Naive thymus-derived CD4-positive, alpha-beta T cell (primary cell): ENCODE data around the gene ACADS. TPM values are rescaled to one million over a fixed set of nuclear protein-coding genes. Genes with fewer than 3 reads are reported as not detected.

ENCODE experiments used
- ATAC-seq: fragments of 150-1000 bp; cut with Tn5 transposase; 2 replicates; pipeline ENCODE4 v1.10.0; 2021; ENCODE audit warnings: mild to moderate bottlenecking, moderate library complexity
- CTCF ChIA-PET: fragments of 350-600 bp; sonication (Branson Sonifier 250); formaldehyde crosslinking; loops from one replicate; lab custom pipeline; 2021; ENCODE audit warnings: antibody characterized with exemption; lab: Charles Lee
- POLR2A ChIA-PET: fragments of 350-600 bp; sonication (Branson Sonifier 250); formaldehyde crosslinking; loops from one replicate; lab custom pipeline; 2021; ENCODE audit warnings: antibody characterized with exemption, inconsistent platforms; lab: Charles Lee
- DNase-seq, 9 donors: peaks; one replicate each; pipeline versions ENCODE4 v3.0.0 to v3.0.0-alpha.2; 2020 to 2022; ENCODE audit warnings: mixed read lengths in 1 of 9
- H3K27ac ChIP-seq: one replicate; pipeline ENCODE4 v1.7.0; 2013; ENCODE audit warnings: mild to moderate bottlenecking, low read depth, low read length, moderate library complexity
- H3K27me3 ChIP-seq, 2 donors: one replicate each; pipeline ENCODE4 v1.7.0; 2013; ENCODE audit warnings: low read length in 2 of 2, mild to moderate bottlenecking in 2 of 2, moderate library complexity in 2 of 2; ENCODE audit not compliant: control insufficient read depth in 2 of 2, insufficient read depth in 2 of 2
- H3K36me3 ChIP-seq, 3 experiments: 1 replicate in 2 of 3; 2 replicates in 1 of 3; pipeline ENCODE4 v1.7.0; 2013; ENCODE audit warnings: low read length in 3 of 3, mild to moderate bottlenecking in 3 of 3, moderate library complexity in 1 of 3; ENCODE audit not compliant: insufficient read depth in 3 of 3, control insufficient read depth in 2 of 3
- H3K4me1 ChIP-seq, 2 donors: one replicate each; pipeline ENCODE4 v1.7.0; 2013; ENCODE audit warnings: low read length in 2 of 2, mild to moderate bottlenecking in 2 of 2, moderate library complexity in 1 of 2; ENCODE audit not compliant: control insufficient read depth in 2 of 2, insufficient read depth in 2 of 2
- H3K4me3 ChIP-seq: 2 replicates; pipeline ENCODE4 v1.7.0; 2013; ENCODE audit warnings: mild to moderate bottlenecking, low read length
- H3K9me3 ChIP-seq, 3 experiments: 1 replicate in 2 of 3; 2 replicates in 1 of 3; pipeline ENCODE4 v1.7.0; 2013; ENCODE audit warnings: low read length in 3 of 3; ENCODE audit not compliant: control insufficient read depth in 2 of 3
- H3K27ac Mint-ChIP-seq, 9 donors: one replicate each; pipeline ENCODE4 v1.8.0; 2020 to 2022; ENCODE audit warnings: mixed read lengths in 9 of 9, mild to moderate bottlenecking in 8 of 9, moderate library complexity in 5 of 9, inconsistent platforms in 2 of 9
- H3K27me3 Mint-ChIP-seq, 5 donors: one replicate each; pipeline ENCODE4 v1.8.0; 2021 to 2022; ENCODE audit warnings: mixed read lengths in 5 of 5, mild to moderate bottlenecking in 1 of 5
- H3K36me3 Mint-ChIP-seq, 5 donors: one replicate each; pipeline ENCODE4 v1.8.0; 2020 to 2022; ENCODE audit warnings: mixed read lengths in 5 of 5, mild to moderate bottlenecking in 3 of 5, inconsistent platforms in 1 of 5
- H3K4me1 Mint-ChIP-seq, 7 donors: one replicate each; pipeline ENCODE4 v1.8.0; 2020 to 2022; ENCODE audit warnings: mixed read lengths in 7 of 7, mild to moderate bottlenecking in 3 of 7, inconsistent platforms in 1 of 7
- H3K4me3 Mint-ChIP-seq, 10 donors: one replicate each; pipeline ENCODE4 v1.8.0; 2020 to 2022; ENCODE audit warnings: mild to moderate bottlenecking in 10 of 10, mixed read lengths in 10 of 10, moderate library complexity in 6 of 10, inconsistent platforms in 2 of 10
- H3K9me3 Mint-ChIP-seq, 11 donors: one replicate each; pipeline ENCODE4 v1.8.0; 2020 to 2022; ENCODE audit warnings: mixed read lengths in 11 of 11, mild to moderate bottlenecking in 4 of 11, inconsistent platforms in 1 of 11, moderate library complexity in 1 of 11
- intact Hi-C, 2 donors: fragments of 100-400 bp; cut with micrococcal nuclease; formaldehyde crosslinking; loops; one replicate each; pipeline ENCODE4 v1.15.1; 2023
- polyA plus RNA-seq, 2 donors: library from polyadenylated mRNA; unstranded; fragments of 300-500 nt; fragmentation: Illumina TruSeq; gene quantifications; one replicate each; pipeline ENCODE4 v1.2.3, GENCODE V29; 2021
- total RNA-seq, 6 experiments: library from RNA in 5 of 6; stranded (reverse) in 5 of 6; gene quantifications; 1 replicate in 5 of 6; 2 replicates in 1 of 6; pipeline ENCODE4 v1.2.3 and lab custom pipeline; 2021 to 2026

ACADS gene
- total and polyA plus RNA-seq, 7 experiments from 2014 or later: 10.4 to 28.7 (median 16.0) TPM

DNA sequence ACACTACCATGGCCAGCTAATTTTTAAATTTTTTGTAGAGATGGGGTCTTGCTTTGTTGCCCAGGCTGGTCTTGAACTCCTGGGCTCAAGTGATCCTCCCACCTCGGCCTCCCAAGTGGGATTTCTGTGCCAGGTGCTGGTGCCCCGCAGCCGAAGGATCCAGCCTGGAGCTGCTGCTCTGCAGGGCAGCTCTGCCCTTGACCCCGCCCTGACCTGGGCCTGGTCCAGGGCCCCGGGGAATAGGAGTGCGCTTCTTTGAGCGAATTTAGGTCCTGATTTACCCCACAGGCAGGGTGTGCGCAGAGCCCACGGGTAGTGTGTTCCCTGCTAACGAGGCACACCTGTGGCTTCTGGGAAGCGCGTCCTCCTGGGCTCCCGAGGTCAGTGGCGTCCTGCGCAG is 15.2 kb downstream of the ACADS start:
- intact Hi-C loops: no loop called here
- no peak overlapping the region for H3K27ac Mint-ChIP-seq
- Histone ChIP-seq H3K36me3 (peaks cover 0 to 25% (median 0%) of the 10 kb centered on the region in 3 experiments), H3K27ac (no peak overlapping the region), H3K27me3 (no peaks in the 10 kb centered on the region), H3K4me1 (no peaks in the 10 kb centered on the region), H3K9me3 (no peaks in the 10 kb centered on the region), H3K4me3 (no peak overlapping the region)
- H3K9me3 Mint-ChIP-seq: no peaks in the 10 kb centered on the region
- H3K4me1 Mint-ChIP-seq: peaks cover 0 to 3% (median 0%) of the 10 kb centered on the region in 7 donors
- ATAC-seq: no peak
- H3K27me3 Mint-ChIP-seq: no peaks in the 10 kb centered on the region
- ChIA-PET POLR2A (no interaction called here), CTCF (no interaction called here)
- peaks cover 0 to 4% (median 0%) of the 10 kb centered on the region in 5 donors for H3K36me3 Mint-ChIP-seq
- no peak for DNase-seq
- H3K4me3 Mint-ChIP-seq: no peak overlapping the region

DNA sequence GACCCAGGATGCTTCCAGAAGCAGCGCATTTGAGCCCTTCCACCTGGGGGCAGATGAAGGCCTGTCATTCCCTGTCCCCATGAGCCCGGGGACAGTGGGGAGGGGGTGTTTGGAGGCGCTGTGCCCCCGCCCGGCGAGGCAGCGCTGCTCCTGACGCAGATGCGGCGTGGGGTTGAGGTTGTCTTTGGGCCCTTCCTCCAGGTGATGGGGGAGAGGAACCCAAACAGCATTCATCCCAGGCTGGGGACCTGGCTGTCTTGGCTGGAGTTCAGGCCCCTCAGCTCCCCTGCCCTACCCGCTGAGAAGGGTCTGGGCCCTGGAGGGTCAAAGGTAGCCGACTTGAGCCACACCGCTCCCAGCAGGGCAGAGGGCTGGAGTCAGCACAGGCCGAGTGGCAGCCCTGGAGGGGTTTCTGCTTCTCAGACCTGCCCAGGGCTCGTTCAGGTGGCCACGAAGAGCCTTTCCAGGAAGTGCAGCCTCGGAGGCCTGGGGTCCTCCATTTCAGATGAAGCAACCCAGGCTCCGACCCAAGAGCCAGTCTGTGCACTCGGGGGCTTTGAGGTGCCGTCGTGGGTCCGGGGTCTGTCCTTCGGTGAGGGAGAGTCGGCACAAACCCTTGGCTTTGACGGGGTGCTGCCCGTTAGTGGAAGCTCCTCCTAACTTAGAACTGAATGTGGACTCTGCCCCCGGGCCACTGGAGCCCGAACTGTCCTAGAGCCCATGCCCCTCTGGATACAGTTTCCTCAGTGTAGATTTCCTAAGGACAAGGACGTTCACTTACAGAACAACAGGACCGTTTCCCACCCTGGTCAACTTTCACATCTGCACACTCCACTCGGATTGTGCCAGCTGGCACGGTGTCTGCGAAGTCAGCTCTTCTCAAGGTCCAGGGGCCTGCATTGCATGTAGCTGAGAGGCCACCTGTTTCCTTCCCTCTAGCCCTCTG is 16.1 kb downstream of the ACADS start:
- Mint-ChIP-seq H3K27me3 (no peaks in the 10 kb centered on the region), H3K9me3 (no peaks in the 10 kb centered on the region), H3K36me3 (peaks cover 0 to 4% (median 0%) of the 10 kb centered on the region in 5 donors), H3K4me1 (no peaks in the 10 kb centered on the region), H3K4me3 (no peak overlapping the region), H3K27ac (no peak overlapping the region)
- intact Hi-C loops: no loop called here
- no peak overlapping the region for H3K27ac ChIP-seq
- no peaks in the 10 kb centered on the region for H3K9me3 ChIP-seq
- POLR2A ChIA-PET: no interaction called here
- no peaks in the 10 kb centered on the region for H3K27me3 ChIP-seq
- CTCF ChIA-PET: no interaction called here
- DNase-seq (no peak), ATAC-seq (no peak)
- no peak overlapping the region for H3K4me3 ChIP-seq
- peaks cover 0 to 25% (median 0%) of the 10 kb centered on the region in 3 experiments for H3K36me3 ChIP-seq
- no peaks in the 10 kb centered on the region for H3K4me1 ChIP-seq

DNA sequence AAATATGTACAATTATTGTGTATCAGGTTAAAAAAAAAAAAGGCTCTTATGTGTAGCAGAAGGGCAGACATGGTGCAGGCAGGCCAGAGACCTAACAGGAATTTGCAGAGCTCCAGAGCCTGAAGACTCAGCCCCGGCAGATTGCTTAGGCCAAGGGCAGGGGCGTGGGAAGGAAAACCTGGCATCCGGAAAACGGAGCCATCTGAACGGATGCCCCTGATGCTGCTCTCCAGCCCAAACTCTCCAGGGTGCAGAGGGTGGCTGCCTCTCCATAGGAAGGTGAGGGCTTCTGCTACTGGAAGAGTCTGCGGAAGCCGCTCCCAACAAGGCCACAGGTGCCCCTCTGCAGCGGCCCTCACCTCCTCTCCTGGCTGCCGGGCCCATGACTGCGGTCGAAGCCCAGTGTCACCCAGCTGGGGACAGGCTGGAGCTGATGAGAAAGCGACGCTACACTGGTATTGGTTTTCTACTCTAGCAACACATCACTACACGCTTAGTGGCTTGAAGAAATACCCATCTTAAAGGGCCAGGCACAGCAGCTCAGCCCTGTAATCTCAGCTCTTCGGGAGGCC is 19.4 kb downstream of the ACADS start:
- POLR2A ChIA-PET: no interaction called here
- Histone ChIP-seq H3K27me3 (no peaks in the 10 kb centered on the region), H3K9me3 (no peaks in the 10 kb centered on the region), H3K4me3 (no peak overlapping the region), H3K4me1 (no peaks in the 10 kb centered on the region), H3K36me3 (no peaks in the 10 kb centered on the region), H3K27ac (no peak overlapping the region)
- DNase-seq: no peak
- CTCF ChIA-PET: no interaction called here
- no peak overlapping the region for H3K27ac Mint-ChIP-seq
- H3K4me1 Mint-ChIP-seq: peaks cover 0 to 2% (median 0%) of the 10 kb centered on the region in 7 donors
- peaks cover 0 to 4% (median 0%) of the 10 kb centered on the region in 5 donors for H3K36me3 Mint-ChIP-seq
- no peaks in the 10 kb centered on the region for H3K9me3 Mint-ChIP-seq
- H3K27me3 Mint-ChIP-seq: peaks cover 0 to 2% (median 0%) of the 10 kb centered on the region in 5 donors
- intact Hi-C loops: no loop called here
- no peak overlapping the region for H3K4me3 Mint-ChIP-seq
- no peak for ATAC-seq

DNA sequence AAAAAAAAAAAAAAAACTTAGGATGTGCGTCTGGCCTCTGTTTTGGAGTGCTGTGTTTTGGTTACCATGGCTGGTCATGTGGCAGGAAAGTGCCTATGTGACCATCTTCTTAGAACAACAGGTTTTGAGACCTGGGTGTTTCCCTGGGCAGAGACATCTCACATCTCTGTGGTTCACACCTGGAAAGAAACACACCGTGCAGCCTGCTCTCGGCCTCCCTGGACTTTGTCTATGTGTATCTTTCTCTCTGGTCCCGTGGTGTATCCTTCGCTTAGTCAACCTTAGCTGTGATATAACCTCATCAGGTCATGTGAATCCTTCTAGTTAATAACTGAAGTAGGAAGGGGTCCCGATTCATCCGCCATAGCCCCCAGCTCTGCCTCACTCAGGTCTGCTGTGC is 22.6 kb downstream of the ACADS start:
- H3K4me3 Mint-ChIP-seq: no peak overlapping the region
- H3K36me3 Mint-ChIP-seq: peaks cover 0 to 4% (median 0%) of the 10 kb centered on the region in 5 donors
- intact Hi-C loops: no loop called here
- H3K27me3 Mint-ChIP-seq: peaks cover 0 to 3% (median 0%) of the 10 kb centered on the region in 5 donors
- Histone ChIP-seq H3K27me3 (no peaks in the 10 kb centered on the region), H3K4me3 (no peak overlapping the region), H3K4me1 (no peaks in the 10 kb centered on the region), H3K27ac (no peak overlapping the region), H3K36me3 (no peaks in the 10 kb centered on the region), H3K9me3 (no peaks in the 10 kb centered on the region)
- CTCF ChIA-PET: no interaction called here
- no peak overlapping the region for H3K27ac Mint-ChIP-seq
- H3K4me1 Mint-ChIP-seq: peaks cover 0 to 2% (median 0%) of the 10 kb centered on the region in 7 donors
- no peak for ATAC-seq
- no peak for DNase-seq
- H3K9me3 Mint-ChIP-seq: no peaks in the 10 kb centered on the region
- POLR2A ChIA-PET: no interaction called here

DNA sequence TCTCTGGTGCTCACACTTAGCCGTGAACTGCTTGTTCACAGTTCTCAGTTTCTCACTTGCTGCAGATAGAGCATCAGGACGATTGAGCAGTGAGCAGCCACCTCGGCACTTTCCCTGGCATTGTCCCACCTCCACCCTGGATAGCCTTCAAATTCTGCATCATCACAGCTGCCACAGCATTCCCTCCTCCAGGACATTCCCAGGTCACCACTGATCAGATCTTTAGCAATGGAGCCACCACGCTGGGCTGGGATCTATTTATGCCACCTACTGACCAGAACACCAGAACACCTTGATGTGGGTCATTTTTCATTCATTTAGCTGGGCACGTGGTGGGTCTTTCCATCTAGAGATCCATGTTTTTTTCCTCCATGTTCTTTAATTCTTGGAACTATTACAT is 23.6 kb downstream of the ACADS start:
- H3K36me3 Mint-ChIP-seq: peaks cover 0 to 4% (median 0%) of the 10 kb centered on the region in 5 donors

DNA sequence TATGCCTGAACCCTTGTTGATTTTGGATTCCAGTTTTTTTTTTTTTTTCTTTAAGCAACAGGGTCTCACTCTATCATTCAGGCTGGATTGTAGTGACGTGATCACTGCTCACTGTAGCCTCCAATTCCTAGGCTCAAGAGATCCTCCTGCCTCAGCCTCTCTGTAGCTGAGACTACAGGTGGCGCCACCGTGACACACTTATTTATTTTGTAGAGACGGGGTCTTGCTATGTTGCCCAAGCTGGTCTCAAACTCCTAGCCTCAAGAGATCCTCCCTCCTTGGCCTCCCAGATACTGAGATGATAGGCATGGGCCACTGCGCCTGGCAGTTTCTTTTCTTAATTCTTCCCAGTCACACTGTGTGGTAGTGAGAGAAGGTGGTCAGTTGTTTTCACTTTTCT is 25.2 kb downstream of the ACADS start:
- H3K4me3 Mint-ChIP-seq: no peak overlapping the region
- no peak overlapping the region for H3K27ac Mint-ChIP-seq
- Histone ChIP-seq H3K27me3 (no peaks in the 10 kb centered on the region), H3K4me3 (no peak overlapping the region), H3K4me1 (no peaks in the 10 kb centered on the region), H3K36me3 (no peaks in the 10 kb centered on the region), H3K9me3 (peaks cover 0 to 5% (median 0%) of the 10 kb centered on the region in 3 experiments), H3K27ac (no peak overlapping the region)
- H3K4me1 Mint-ChIP-seq: peaks cover 0 to 2% (median 0%) of the 10 kb centered on the region in 7 donors
- peaks cover 1 to 17% (median 7%) of the 10 kb centered on the region in 11 donors for H3K9me3 Mint-ChIP-seq
- H3K36me3 Mint-ChIP-seq: peaks cover 0 to 8% (median 5%) of the 10 kb centered on the region in 5 donors
- ChIA-PET POLR2A (no interaction called here), CTCF (no interaction called here)
- intact Hi-C loops: no loop called here
- DNase-seq (no peak), ATAC-seq (no peak)
- H3K27me3 Mint-ChIP-seq: peaks cover 0 to 9% (median 5%) of the 10 kb centered on the region in 5 donors

More for the DNA sequence above, 23.6 kb downstream of the ACADS start:
- Mint-ChIP-seq H3K27ac (no peak overlapping the region), H3K27me3 (peaks cover 0 to 7% (median 0%) of the 10 kb centered on the region in 5 donors), H3K9me3 (peaks cover 0 to 5% (median 1%) of the 10 kb centered on the region in 11 donors), H3K4me1 (peaks cover 0 to 2% (median 0%) of the 10 kb centered on the region in 7 donors), H3K4me3 (no peak overlapping the region)
- no peaks in the 10 kb centered on the region for H3K27me3 ChIP-seq
- intact Hi-C loops: no loop called here
- POLR2A ChIA-PET: no interaction called here
- CTCF ChIA-PET: interaction anchor here (0.6 kb wide), 1 partner anchor 91 kb away, joined by 5 read pairs; no protein-coding TSS in a partner anchor
- no peak overlapping the region for H3K4me3 ChIP-seq
- no peaks in the 10 kb centered on the region for H3K36me3 ChIP-seq
- no peak overlapping the region for H3K27ac ChIP-seq
- ATAC-seq: no peak
- no peaks in the 10 kb centered on the region for H3K4me1 ChIP-seq
- H3K9me3 ChIP-seq: no peaks in the 10 kb centered on the region
- DNase-seq: no peak
